ENCODE results near the gene ZSWIM8.
"Not testable (repeated sequence)": the region's sequence is repeated elsewhere in the genome, so short reads cannot be mapped to it uniquely, and the experiment has no call there.

ZSWIM8 gene, protein sequence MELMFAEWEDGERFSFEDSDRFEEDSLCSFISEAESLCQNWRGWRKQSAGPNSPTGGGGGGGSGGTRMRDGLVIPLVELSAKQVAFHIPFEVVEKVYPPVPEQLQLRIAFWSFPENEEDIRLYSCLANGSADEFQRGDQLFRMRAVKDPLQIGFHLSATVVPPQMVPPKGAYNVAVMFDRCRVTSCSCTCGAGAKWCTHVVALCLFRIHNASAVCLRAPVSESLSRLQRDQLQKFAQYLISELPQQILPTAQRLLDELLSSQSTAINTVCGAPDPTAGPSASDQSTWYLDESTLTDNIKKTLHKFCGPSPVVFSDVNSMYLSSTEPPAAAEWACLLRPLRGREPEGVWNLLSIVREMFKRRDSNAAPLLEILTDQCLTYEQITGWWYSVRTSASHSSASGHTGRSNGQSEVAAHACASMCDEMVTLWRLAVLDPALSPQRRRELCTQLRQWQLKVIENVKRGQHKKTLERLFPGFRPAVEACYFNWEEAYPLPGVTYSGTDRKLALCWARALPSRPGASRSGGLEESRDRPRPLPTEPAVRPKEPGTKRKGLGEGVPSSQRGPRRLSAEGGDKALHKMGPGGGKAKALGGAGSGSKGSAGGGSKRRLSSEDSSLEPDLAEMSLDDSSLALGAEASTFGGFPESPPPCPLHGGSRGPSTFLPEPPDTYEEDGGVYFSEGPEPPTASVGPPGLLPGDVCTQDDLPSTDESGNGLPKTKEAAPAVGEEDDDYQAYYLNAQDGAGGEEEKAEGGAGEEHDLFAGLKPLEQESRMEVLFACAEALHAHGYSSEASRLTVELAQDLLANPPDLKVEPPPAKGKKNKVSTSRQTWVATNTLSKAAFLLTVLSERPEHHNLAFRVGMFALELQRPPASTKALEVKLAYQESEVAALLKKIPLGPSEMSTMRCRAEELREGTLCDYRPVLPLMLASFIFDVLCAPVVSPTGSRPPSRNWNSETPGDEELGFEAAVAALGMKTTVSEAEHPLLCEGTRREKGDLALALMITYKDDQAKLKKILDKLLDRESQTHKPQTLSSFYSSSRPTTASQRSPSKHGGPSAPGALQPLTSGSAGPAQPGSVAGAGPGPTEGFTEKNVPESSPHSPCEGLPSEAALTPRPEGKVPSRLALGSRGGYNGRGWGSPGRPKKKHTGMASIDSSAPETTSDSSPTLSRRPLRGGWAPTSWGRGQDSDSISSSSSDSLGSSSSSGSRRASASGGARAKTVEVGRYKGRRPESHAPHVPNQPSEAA (N-terminal part only)

DNA sequence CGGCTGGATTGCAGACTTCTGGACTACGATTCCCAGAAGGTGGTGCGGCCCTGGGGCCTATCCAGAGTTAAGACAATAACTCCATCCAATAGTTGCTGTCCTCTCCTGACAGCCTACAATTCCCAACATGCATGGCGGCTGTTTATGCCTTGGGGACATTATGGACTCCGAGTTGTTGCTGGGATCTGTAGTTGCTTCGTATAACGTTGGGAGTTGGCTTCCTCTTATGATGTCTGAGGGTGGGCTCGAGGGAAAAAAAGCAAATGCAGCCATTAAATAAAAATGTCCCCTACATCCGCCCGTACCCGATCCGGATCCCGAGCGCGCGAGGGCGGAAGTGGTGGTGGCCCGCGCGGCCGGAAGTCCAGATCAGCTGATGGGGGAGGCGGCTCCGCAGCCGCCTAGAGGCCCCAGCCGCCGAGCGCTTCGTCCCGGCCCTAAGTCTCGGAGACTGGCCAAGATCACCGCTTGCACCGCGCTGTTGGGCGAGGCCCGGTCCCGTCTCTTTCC lies at the start of gene ZSWIM8:
ZSWIM8 (plus strand) TSS at position 396 of the 510 bp plus-strand sequence. CDS start 273 bp downstream, outside the sequence.
- peak; percentile 92 for DNase-seq (ENCODE audit: low read depth)

DNA sequence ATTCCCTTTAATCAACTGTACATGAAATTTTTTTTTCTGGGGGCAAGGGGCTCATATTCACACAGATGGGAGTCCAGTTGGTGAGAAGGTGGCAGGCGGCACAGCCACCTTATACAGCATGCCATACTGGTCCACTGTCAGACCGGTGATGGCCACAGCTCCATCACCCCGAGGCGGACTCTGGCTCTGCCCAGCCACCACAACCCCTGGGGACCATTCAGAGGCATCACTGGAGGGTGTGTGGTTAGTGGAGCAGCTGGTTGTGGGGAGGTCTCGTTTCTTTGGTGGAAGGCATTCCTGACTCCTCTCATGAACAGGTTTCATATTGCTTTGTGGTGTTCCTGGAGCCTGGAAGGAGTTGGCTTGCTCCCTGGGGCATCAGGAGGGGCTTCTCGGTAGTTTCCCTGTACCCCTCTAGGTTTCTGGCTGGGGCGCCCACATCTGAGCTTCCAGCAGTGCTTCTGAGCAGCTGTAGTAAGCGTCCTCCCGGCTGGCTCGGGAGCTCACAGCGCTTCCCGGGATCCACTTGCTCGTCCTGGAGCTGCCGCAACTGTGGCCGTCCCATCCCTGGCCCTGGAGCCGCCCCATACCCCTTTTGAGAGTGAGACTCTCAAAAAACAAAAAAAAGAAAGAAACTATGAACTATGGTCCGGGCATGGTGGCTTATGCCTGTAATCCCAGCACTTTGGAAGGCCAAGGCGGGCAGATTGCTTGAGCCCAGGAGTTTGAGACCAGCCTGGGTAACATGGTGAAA lies 44.7 kb upstream of the ZSWIM8 start:
- not testable (repeated sequence) for DNase-seq (ENCODE audit: low read depth)

DNA sequence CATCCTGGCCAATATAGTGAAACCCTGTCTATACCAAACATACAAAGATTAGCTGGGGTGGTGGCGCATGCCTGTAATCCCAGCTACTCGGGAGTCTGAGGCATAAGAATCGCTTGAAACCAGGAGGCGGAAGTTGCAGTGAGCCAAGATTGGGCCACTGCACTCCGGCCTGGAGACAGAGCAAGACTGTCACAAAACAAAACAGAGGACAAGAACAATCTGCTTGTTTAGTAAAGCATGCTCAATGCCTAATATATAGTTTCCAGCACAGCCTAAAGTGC lies 43.0 kb upstream of the ZSWIM8 start:
- DNase-seq (ENCODE audit: low read depth) = no peak

DNA sequence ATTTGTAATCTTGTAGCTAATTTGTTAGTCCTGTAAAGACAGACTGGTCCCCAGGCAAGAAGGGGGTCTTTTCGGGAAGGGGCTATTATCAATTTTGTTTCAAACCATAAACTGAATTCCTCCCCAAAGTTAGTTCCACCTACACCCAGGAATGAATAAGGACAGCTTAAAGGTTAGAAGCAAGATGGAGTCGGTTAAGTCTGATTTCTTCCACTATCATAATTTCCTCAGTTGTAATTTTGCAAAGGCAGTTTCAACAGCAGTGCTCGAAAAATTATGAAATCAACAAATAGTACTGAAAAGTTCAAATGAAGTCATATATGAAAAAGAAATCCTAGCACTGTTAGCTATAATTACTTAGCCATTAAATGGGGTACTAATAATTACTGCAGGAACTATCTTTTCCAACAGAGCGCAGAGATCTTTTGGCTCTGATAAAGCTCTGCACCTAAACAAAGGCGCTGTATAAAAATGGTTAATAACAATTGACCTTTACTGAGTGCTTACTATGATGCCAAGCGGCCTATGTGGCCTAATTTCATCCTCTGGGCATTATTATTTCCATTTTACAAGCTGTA lies 42.0 kb upstream of the ZSWIM8 start:
- DNase-seq (ENCODE audit: low read depth) = no peak

DNA sequence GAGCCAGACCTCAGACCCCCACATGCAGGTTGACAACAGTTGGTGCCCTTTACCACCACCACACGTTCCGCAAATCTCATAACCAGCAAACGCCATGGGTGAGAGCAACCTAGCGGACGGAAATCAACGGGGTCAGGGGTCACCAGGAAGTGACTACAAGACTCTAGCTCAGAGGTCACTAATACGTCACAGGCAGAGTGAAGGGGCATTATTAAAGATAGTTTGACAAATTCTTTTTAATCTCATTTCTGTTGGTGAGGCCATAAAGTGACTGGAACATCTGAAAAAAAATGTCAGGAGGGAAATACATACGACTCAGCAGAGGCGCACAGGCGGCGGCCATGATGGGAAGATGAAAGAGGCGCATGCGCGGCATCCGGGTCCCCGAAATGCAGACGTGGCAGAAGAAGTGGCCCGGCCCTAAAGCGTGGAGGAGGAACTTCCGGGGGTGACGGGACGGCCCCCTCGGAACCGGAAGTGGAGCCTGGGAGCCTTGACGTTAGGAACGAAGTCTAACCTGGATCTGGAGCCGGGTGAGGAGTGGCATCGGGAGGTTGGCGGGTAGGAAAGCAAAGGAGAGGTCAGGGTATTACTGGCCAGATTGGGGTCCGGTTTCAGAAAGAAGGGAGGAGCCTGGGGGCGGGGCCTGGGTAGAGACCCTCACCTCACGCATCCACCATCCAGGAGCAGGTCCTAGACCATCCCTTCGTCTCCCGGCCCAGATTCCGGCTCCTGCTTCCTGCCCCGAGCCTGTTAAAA lies 41.3 kb upstream of the ZSWIM8 start, which contains the start of gene SEC24C:
SEC24C (plus strand) TSS at position 468 of the 759 bp plus-strand sequence. CDS start 2,461 bp downstream, outside the sequence.
- peak; percentile 77 for DNase-seq (ENCODE audit: low read depth)

DNA sequence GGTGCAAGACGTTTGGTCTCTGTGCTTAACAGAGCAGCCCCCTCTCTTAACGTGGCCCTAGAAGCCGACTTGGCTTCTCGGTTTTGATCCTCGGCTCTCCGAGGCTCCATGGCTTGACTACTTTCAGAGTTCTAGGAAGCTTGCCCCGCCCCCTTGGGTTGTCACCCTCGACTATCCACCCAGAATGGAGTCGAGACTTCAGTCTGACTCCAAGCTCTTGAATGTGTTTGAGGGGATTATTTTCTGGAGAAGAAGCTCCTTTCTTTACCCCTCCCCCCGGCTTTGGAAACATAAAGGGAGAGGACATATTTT lies 40.8 kb upstream of the ZSWIM8 start:
- peak; percentile 22 for DNase-seq (ENCODE audit: low read depth)

DNA sequence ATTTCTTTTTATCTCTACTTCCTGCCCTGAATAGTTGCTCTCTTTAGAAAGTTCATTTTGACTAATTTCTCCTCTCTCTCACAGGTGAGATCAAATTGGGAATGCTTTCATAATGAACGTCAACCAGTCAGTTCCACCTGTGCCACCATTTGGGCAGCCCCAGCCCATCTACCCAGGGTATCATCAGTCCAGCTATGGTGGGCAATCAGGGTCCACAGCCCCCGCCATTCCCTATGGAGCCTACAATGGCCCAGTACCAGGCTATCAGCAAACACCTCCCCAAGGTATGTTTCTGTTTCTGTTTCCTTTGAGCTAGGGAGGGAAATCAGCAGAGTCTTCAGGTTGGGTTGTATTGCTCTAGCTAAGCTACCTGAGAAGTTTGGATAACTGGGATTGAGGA lies 38.7 kb upstream of the ZSWIM8 start:
- DNase-seq (ENCODE audit: low read depth) = no peak

DNA sequence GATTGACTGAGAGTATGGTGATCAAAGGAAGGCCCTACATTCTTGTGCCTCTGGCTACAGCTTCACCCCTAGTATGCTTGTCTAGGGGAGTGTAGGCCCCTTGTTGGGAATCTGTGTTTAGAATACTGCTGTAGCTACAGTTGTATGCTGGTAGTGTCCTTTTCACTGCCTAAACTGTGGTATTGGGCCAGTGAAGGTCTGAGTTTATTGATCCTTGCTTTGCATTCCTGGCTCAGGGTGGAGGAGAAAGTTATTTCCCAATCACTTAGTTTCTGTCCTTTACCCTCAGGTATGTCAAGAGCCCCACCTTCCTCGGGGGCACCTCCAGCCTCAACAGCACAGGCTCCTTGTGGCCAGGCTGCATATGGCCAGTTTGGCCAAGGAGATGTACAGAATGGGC lies 34.6 kb upstream of the ZSWIM8 start:
- DNase-seq (ENCODE audit: low read depth) = no peak

DNA sequence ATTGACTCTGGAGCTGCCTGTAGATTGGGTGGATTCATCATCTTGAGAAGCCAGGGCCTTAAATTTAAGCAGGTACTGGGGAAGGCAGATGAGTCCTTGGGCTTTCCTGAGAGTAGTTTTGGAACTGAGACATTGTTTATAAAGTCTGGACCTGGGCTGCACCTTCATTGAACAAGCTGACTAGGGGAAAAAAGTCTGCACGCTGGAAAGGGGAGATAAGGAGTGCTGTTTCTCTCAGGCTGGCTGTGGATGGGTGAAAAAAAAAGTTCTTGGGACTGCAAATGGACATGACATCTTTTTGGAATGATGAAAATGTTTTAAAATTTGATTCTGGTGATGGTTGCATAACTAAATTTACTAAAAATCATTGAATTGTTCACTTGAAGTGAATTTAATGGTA lies 29.2 kb upstream of the ZSWIM8 start:
- DNase-seq (ENCODE audit: low read depth) = no peak

DNA sequence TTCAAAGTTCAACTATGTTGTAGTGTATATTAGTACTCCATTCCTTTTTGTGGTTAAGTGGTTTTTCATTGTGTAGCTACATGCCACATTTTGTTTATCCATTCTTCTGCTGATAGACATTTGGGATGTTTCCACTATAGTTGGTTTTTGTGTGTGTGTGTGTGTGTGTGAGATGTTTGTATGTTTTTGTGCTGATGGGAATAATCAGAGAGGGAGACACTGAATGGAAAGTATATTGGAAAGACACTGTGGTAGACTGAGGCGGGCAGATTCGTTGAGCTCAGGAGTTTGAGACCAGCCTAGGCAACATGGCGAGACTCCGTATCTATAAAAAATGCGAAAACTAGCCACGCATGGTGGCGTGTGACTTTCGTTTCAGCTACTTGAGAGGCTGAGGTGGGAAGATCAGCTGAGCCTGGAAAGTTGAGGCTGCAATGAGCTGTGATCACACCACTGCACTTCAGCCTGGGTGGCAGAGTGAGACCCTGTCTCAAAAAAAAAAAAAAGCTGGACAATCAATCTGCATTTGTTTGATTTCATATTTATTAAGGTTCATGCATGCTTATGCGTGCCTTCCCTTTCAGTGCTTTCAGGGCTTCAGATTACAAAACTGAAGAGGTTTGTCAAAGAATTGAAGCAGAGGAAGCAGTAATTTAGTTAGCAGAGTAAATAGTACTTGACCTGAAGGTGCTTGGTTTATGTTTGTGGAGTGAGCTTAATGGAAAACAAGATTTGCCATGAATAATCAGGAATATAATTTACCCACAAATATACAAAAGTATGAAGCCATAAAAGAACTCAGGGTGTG lies 26.5 kb upstream of the ZSWIM8 start:
- DNase-seq (ENCODE audit: low read depth) = no peak

DNA sequence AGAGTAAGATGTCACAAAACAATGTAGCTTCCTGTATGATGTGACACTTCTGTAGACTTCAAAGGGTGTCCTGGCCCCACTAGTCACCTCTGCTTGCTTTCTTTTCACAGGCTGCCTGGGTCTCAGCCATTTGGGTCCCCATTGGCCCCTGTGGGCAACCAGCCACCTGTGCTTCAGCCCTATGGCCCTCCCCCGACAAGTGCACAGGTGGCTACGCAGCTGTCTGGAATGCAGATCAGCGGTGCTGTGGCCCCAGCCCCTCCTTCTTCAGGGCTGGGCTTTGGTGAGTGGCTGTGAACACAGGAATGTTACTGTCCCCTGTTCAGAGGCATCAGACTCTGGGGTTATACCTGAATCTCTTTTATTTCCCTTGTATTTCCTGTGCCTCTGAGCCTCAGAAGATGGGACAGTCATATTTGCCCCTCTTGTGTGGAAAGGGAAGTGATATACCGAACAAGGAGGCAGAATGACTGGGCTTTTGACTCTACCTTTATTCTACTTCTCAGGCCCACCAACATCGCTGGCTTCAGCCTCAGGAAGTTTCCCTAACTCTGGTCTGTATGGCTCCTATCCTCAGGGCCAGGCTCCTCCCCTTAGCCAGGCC lies 25.8 kb upstream of the ZSWIM8 start:
- DNase-seq (ENCODE audit: low read depth) = no peak

DNA sequence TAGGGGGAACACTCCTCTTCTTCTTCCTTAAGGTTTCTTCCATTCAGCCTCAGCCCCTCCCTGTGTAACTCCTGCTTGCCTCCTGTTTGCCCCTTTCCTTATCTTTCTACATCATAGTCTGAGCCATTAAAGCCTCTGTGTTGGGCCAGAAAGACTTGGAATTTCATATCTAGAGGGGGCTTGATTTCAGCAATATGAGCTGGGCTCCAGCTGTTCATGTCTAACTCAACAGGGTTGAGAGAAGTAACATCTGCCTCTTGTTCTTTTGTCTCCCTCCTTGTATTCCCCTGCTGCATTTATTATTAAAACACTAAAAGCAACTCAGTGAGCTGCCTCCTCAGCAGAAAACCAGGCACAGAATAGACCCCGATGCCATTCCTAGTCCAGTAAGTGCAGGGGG lies 23.6 kb upstream of the ZSWIM8 start:
- no peak for DNase-seq (ENCODE audit: low read depth)

DNA sequence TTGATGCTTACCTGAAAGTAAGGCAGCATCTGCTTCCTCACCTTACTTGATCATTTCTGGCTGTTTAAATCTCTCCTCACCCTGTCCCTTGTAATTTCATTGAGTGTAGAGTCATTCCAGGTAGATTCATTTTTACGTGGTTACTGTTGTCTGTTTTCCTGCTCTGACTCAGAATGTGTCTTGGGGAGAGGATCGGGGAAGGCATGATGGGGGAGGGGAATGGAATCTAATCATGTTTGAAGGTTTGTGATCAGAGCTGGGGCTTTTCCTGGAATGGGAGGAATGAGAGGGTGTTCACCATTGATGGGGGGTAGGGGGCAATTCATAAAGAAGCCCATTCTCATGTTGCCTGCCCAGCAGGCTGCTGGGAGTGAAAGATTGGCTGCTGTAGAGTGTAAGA lies 22.5 kb upstream of the ZSWIM8 start:
- DNase-seq (ENCODE audit: low read depth) = no peak

DNA sequence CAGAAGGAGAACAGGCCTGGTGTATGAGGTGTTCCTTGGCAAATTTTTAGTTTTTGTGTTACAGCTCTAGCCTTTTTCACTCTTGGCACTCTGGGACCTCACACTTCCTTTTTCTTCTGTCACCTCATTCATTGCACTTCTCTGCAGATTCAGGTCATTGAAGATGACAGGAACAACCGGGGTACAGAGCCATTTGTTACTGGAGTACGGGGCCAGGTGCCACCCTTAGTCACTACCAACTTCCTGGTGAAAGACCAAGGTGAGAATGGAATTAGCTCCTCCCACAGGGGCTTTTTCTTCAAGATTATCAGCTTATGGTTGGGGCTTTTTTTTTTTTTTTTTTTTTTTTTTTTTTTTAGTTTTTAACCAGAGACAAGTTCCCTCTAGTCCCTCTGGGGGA lies 22.1 kb upstream of the ZSWIM8 start:
- DNase-seq (ENCODE audit: low read depth) = no peak

DNA sequence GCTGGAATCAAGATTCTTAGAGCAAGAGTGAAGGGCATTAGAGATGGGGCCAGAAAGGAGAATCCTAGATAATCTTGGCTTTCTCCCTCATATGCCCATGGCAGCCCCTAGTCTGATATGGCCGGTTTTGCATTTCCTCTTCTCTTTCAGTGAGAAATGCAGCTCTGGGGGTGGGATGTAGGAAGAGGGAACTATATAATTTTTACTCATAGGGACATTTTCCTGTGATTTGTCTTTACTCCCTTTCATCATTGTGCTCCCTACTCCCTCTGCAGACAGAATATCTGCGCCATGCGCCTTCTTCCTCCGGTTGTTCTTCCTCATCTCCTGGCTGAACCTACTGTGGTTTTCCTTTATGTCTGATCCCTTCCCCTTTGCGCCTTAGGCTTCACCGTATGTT lies 20.3 kb upstream of the ZSWIM8 start:
- no peak for DNase-seq (ENCODE audit: low read depth)

DNA sequence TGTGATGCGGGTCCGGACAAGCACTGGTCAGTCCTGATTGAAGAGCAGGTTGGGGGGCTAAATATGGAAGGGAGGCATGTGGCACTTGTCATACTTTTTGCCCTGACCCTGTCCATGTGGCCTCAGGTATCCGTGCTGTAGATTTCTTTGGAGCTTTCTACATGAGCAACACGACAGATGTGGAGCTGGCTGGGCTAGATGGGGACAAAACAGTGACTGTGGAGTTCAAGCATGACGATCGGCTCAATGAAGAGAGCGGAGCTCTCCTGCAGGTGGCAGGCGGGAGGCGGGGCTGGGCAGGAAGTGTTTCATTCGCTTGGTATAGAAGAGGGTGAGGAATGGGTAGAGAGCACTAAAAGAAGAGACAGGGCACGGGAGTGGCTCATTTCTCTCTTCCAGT lies 16.5 kb upstream of the ZSWIM8 start:
- no peak for DNase-seq (ENCODE audit: low read depth)

DNA sequence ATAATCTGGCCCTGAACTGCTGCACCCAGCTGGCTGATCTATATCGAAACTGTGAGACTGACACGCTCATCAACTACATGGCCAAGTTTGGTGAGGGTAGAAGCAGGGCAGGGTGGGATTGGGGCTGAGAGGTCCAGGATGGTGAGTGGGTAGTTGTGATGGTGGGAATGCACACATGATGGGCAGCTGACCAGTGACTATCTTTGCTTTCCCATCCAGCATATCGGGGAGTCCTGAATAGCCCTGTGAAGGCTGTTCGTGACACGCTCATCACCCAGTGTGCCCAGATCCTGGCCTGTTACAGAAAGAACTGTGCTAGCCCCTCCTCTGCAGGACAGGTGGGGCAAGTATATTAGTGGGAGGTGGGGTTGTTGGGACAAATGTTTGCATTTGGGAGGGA lies 16.0 kb upstream of the ZSWIM8 start:
- DNase-seq (ENCODE audit: low read depth) = no peak

DNA sequence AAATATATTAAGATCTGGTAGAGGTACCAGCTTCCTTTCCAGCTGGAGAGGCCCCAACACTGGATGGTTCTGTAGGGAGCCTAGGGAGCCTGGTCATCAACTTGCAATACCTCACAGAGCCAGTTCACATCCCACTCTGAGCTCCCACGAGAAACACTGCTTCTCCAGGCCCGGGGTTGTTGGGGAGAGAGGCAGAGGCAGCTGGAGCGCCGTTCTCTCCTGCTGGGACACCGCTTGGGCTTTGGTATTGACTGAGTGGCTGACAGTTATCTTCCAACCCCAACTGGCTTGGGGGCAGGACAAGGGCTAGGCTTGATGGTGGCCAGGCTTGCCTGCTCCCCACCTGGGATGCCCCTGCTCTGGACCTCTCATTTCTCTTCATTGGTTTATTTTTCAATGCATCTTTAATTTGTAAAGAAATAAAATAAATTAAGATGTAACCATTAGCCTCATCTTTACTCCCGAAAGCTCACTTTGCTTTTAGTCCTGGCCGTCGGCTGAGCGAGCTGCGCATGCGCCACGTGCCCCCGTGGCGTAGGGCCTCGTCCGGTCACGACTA lies 13.6 kb upstream of the ZSWIM8 start:
- no peak for DNase-seq (ENCODE audit: low read depth)
